Mesenchymal stem cell (in vitro differentiated cells and primary cell): ENCODE data around the gene CERS6.
A peak's percentile ranks its signal among the peaks of the same experiment; 100 is the strongest.
"Not testable (repeated sequence)": the region's sequence is repeated elsewhere in the genome, so short reads cannot be mapped to it uniquely, and the experiment has no call there.

Source experiments
- DNase-seq: peaks from one replicate; pipeline ENCODE4 v3.0.0-alpha.2; 2013
- H2AFZ ChIP-seq: one replicate; pipeline ENCODE4 v1.6.1; 2013; ENCODE audit warnings: low read depth, mild to moderate bottlenecking, control low read depth, inconsistent platforms, low read length, moderate library complexity
- H2AK5ac ChIP-seq: 2 replicates; pipeline ENCODE4 v1.6.1; 2013; ENCODE audit warnings: low read length, moderate library complexity, mild to moderate bottlenecking, inconsistent platforms; ENCODE audit not compliant: severe bottlenecking
- H2BK120ac ChIP-seq: one replicate; pipeline ENCODE4 v1.6.1; 2013; ENCODE audit warnings: low read depth, mild to moderate bottlenecking, inconsistent platforms, low read length, moderate library complexity
- H2BK12ac ChIP-seq, 2 experiments: one replicate each; pipeline ENCODE4 v1.6.1; 2013; ENCODE audit warnings: inconsistent platforms in 2 of 2, low read length in 2 of 2, mild to moderate bottlenecking in 2 of 2, moderate library complexity in 2 of 2, control low read depth in 1 of 2
- H2BK15ac ChIP-seq: one replicate; pipeline ENCODE4 v1.6.1; 2013; ENCODE audit warnings: mild to moderate bottlenecking, low read depth, inconsistent platforms; ENCODE audit not compliant: poor library complexity, severe bottlenecking
- H2BK5ac ChIP-seq: 2 replicates; pipeline ENCODE4 v1.6.1; 2013; ENCODE audit warnings: low read depth, mild to moderate bottlenecking, low read length, control low read depth, inconsistent platforms; ENCODE audit not compliant: poor library complexity, severe bottlenecking
- H3K14ac ChIP-seq, 2 experiments: one replicate each; pipeline ENCODE4 v1.6.1; 2013; ENCODE audit warnings: inconsistent platforms in 2 of 2, low read length in 2 of 2, control low read depth in 1 of 2, mild to moderate bottlenecking in 1 of 2, moderate library complexity in 1 of 2
- H3K18ac ChIP-seq, 2 experiments: one replicate each; pipeline ENCODE4 v1.6.1; 2013; ENCODE audit warnings: inconsistent platforms in 2 of 2, low read length in 2 of 2, control low read depth in 1 of 2, low read depth in 1 of 2, mild to moderate bottlenecking in 1 of 2
- H3K23ac ChIP-seq, 2 experiments: one replicate each; pipeline ENCODE4 v1.6.1; 2013; ENCODE audit warnings: inconsistent platforms in 2 of 2, low read length in 2 of 2, mild to moderate bottlenecking in 2 of 2, moderate library complexity in 2 of 2, control low read depth in 1 of 2
- H3K27ac ChIP-seq: 2 replicates; pipeline ENCODE4 v1.5.1; 2013; ENCODE audit warnings: mild to moderate bottlenecking, moderate library complexity, low read length, control low read depth, inconsistent platforms; ENCODE audit not compliant: poor library complexity, severe bottlenecking
- H3K27me3 ChIP-seq, 2 experiments: 2 replicates each; pipeline versions ENCODE4 v1.6.1 to v1.7.0; 2013; ENCODE audit warnings: low read length in 2 of 2, mild to moderate bottlenecking in 2 of 2, moderate library complexity in 2 of 2, control low read depth in 1 of 2, inconsistent platforms in 1 of 2; ENCODE audit not compliant: control insufficient read depth in 1 of 2, insufficient read depth in 1 of 2
- H3K36me3 ChIP-seq, 2 experiments: 2 replicates each; pipeline versions ENCODE4 v1.6.1 to v1.7.0; 2013; ENCODE audit warnings: low read length in 2 of 2, control low read depth in 1 of 2, inconsistent platforms in 1 of 2, low read depth in 1 of 2, mild to moderate bottlenecking in 1 of 2; ENCODE audit not compliant: insufficient read depth in 2 of 2, control insufficient read depth in 1 of 2
- H3K4ac ChIP-seq, 2 experiments: one replicate each; pipeline ENCODE4 v1.6.1; 2013; ENCODE audit warnings: inconsistent platforms in 2 of 2, low read length in 2 of 2, mild to moderate bottlenecking in 2 of 2, moderate library complexity in 2 of 2, control low read depth in 1 of 2, low read depth in 1 of 2
- H3K4me1 ChIP-seq: 2 replicates; pipeline ENCODE4 v1.6.1; 2013; ENCODE audit warnings: low read depth, low read length, control low read depth; ENCODE audit not compliant: control insufficient read depth, insufficient read depth
- H3K4me2 ChIP-seq: 2 replicates; pipeline ENCODE4 v1.6.1; 2013; ENCODE audit warnings: low read length, mild to moderate bottlenecking, inconsistent platforms; ENCODE audit not compliant: poor library complexity, severe bottlenecking
- H3K4me3 ChIP-seq, 2 experiments: 2 replicates each; pipeline versions ENCODE4 v1.5.1 to v1.7.0; 2013; ENCODE audit warnings: low read length in 2 of 2, mild to moderate bottlenecking in 2 of 2, control low read depth in 1 of 2, low read depth in 1 of 2; ENCODE audit not compliant: insufficient read depth in 1 of 2
- H3K79me1 ChIP-seq: replicated peaks from 2 replicates; pipeline ENCODE4 v1.6.1; 2013; ENCODE audit warnings: mild to moderate bottlenecking, control low read depth, low read length, inconsistent platforms; ENCODE audit not compliant: poor library complexity, severe bottlenecking
- H3K9ac ChIP-seq: 2 replicates; pipeline ENCODE4 v1.7.0; 2013; ENCODE audit warnings: mild to moderate bottlenecking, low read length, moderate library complexity
- H3K9me3 ChIP-seq: 2 replicates; pipeline ENCODE4 v1.7.0; 2013; ENCODE audit warnings: mild to moderate bottlenecking, low read length; ENCODE audit not compliant: control insufficient read depth
- H4K8ac ChIP-seq: one replicate; pipeline ENCODE4 v1.6.1; 2013; ENCODE audit warnings: inconsistent platforms, mild to moderate bottlenecking, low read length, moderate library complexity
- H4K91ac ChIP-seq: one replicate; pipeline ENCODE4 v1.6.1; 2013; ENCODE audit warnings: mild to moderate bottlenecking, low read length, inconsistent platforms
- WGBS: methylation state at CpG from one replicate; pipeline ENCODE4 v1.1.7; 2013; ENCODE audit warnings: mixed read lengths; 5-methylcytosine and 5-hydroxymethylcytosine counted together

CERS6 gene

DNA sequence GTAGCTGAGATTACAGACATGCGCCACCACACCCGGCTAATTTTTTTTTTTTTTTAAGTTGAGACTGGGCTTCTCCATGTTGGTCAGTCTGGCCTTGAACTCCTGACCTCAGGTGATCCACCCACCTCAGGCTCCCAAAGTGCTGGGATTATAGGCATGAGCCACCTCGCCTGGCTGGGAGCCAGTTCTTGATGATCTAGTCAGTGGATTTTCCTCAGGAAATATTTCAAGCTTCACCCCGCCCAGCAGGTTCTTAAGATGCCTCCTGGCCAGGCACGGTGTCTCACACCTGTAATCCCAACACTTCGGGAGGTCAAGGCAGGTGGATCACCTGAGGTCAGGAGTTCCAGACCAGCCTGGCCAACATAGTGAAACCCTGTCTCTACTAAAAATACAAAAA is 312.3 kb downstream of the CERS6 start:
- DNase-seq, H3K4me2 ChIP-seq, H3K18ac ChIP-seq, H3K79me1 ChIP-seq, H3K36me3 ChIP-seq, H3K27me3 ChIP-seq, H3K27ac ChIP-seq, H3K9ac ChIP-seq, H2BK15ac ChIP-seq, H3K23ac ChIP-seq, H2AK5ac ChIP-seq, H2BK12ac ChIP-seq, H3K9me3 ChIP-seq, H3K4me1 ChIP-seq, H4K91ac ChIP-seq, H2BK5ac ChIP-seq, H3K14ac ChIP-seq, H2AFZ ChIP-seq, H3K4ac ChIP-seq, H2BK120ac ChIP-seq, H3K4me3 ChIP-seq, H4K8ac ChIP-seq: not testable (repeated sequence)
- 96% methylated on average over 6 of the region's 6 CpGs for WGBS

DNA sequence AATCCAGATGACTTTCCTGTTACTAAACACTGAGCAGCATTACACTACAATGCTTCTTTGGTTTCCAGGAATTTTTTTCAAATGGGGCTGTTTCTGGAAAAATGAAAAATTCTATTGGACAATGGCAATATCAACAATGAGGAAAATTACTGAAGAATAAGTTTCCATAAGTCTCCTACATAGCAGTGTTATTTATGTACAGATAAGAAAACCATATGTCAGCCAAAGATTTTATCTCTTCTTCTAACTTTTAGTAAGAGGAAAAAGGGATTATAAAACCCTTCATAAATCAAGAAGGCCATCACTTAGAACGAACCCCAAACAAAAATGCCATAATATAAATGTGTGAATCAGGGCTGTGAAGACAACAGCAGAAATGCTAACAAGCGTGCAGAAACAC is 314.7 kb downstream of the CERS6 start:
- H3K4me2 ChIP-seq = no peak overlapping the region
- no peak overlapping the region for H2BK120ac ChIP-seq
- no peak overlapping the region for H2BK12ac ChIP-seq
- no peak overlapping the region for H3K14ac ChIP-seq
- H3K23ac ChIP-seq = no peak overlapping the region
- no peaks in the 10 kb centered on the region for H3K79me1 ChIP-seq
- no peaks in the 10 kb centered on the region for H3K9me3 ChIP-seq
- no peak overlapping the region for H3K9ac ChIP-seq
- H4K8ac ChIP-seq = no peak overlapping the region
- H2AFZ ChIP-seq = no peak overlapping the region
- DNase-seq = peak; percentile 18
- no peak overlapping the region for H3K4ac ChIP-seq
- no peak overlapping the region for H3K18ac ChIP-seq
- H2BK5ac ChIP-seq = no peak overlapping the region
- no peak overlapping the region for H2BK15ac ChIP-seq
- no peak overlapping the region for H2AK5ac ChIP-seq
- H3K36me3 ChIP-seq = no peaks in the 10 kb centered on the region
- no peak overlapping the region for H3K27ac ChIP-seq
- no peaks in the 10 kb centered on the region for H3K27me3 ChIP-seq
- H4K91ac ChIP-seq = no peak overlapping the region
- no peak overlapping the region for H3K4me3 ChIP-seq
- WGBS = 42% methylated on average over 2 of the region's 2 CpGs
- H3K4me1 ChIP-seq = no peaks in the 10 kb centered on the region

DNA sequence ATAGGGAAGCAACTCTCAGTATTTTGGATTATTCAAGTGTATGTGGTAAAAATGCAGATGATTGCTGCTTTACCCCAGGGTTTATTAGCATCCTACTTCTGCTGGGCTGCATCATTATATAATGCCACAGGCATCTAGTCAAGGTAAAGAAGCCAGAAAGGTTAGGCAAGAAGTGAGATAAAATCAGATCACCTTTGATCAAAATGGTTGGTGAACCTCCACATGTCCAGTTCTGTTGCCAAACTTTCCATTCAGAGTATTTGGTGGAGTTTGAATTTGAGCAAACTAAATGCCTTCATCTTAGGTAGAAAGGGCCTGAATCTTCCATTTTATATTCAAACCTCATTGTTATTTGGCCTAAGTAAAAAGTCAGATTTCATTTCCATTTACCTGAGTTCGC is 316.6 kb downstream of the CERS6 start:
- Histone ChIP-seq H2BK15ac (no peak overlapping the region), H3K4me3 (no peak overlapping the region), H3K79me1 (no peaks in the 10 kb centered on the region), H3K4me1 (no peaks in the 10 kb centered on the region), H4K91ac (no peak overlapping the region), H2BK5ac (no peak overlapping the region), H2BK12ac (no peak overlapping the region), H3K14ac (no peak overlapping the region), H3K27ac (no peak overlapping the region), H3K9ac (no peak overlapping the region), H3K4ac (no peak overlapping the region), H3K36me3 (no peaks in the 10 kb centered on the region), H2BK120ac (no peak overlapping the region), H3K9me3 (no peaks in the 10 kb centered on the region), H3K27me3 (no peaks in the 10 kb centered on the region), H3K4me2 (no peak overlapping the region), H2AK5ac (no peak overlapping the region), H3K23ac (no peak overlapping the region), H4K8ac (no peak overlapping the region), H2AFZ (no peak overlapping the region), H3K18ac (no peak overlapping the region)
- WGBS = no CpG with 5 or more reads among the region's 1 CpG
- no peak for DNase-seq

DNA sequence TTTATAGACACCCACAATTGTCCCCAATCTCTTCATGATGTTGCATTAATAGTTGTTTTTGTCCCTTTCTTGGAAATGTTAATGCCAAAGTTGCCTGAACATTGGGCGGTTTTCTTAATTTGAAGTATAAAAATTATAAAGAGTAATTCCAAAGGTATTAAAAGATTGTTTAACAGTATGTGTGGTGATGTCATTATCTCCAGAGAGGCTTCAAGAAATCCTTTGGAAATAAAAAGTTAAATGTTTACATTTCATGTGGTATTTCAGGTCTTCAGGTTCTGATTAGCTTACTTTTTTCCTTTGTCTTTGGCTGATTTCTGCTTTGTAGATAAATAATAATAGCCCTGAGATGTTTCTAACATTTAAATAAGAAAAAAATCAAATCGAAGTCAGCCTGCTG is 317.1 kb downstream of the CERS6 start:
- H3K36me3 ChIP-seq = no peaks in the 10 kb centered on the region
- no peak overlapping the region for H3K4me3 ChIP-seq
- H3K79me1 ChIP-seq = no peaks in the 10 kb centered on the region
- no peak overlapping the region for H2AFZ ChIP-seq
- H2BK12ac ChIP-seq = no peak overlapping the region
- no peak overlapping the region for H2BK15ac ChIP-seq
- H4K91ac ChIP-seq = no peak overlapping the region
- no peak overlapping the region for H3K27ac ChIP-seq
- no peak overlapping the region for H3K18ac ChIP-seq
- H3K23ac ChIP-seq = no peak overlapping the region
- H3K14ac ChIP-seq = no peak overlapping the region
- no peaks in the 10 kb centered on the region for H3K9me3 ChIP-seq
- no peak overlapping the region for H3K9ac ChIP-seq
- no peaks in the 10 kb centered on the region for H3K27me3 ChIP-seq
- no peak overlapping the region for H2BK5ac ChIP-seq
- 95% methylated on average over 2 of the region's 2 CpGs for WGBS
- no peak overlapping the region for H4K8ac ChIP-seq
- no peak overlapping the region for H2AK5ac ChIP-seq
- no peak overlapping the region for H3K4ac ChIP-seq
- H2BK120ac ChIP-seq = no peak overlapping the region
- no peak overlapping the region for H3K4me2 ChIP-seq
- no peak for DNase-seq
- H3K4me1 ChIP-seq = no peaks in the 10 kb centered on the region
